HG03280 (cell line): ENCODE data around the gene CHURC1.
A peak's percentile ranks its signal among the peaks of the same experiment; 100 is the strongest.
"Not testable (repeated sequence)": the region's sequence is repeated elsewhere in the genome, so short reads cannot be mapped to it uniquely, and the experiment has no call there.

Source experiments
- ATAC-seq: cut with Tn5 transposase; IDR thresholded peaks from one replicate; pipeline ENCODE4 v1.9.1; 2021; ENCODE audit warnings: mild to moderate bottlenecking, moderate library complexity; ENCODE audit not compliant: unreplicated experiment

CHURC1 gene

DNA sequence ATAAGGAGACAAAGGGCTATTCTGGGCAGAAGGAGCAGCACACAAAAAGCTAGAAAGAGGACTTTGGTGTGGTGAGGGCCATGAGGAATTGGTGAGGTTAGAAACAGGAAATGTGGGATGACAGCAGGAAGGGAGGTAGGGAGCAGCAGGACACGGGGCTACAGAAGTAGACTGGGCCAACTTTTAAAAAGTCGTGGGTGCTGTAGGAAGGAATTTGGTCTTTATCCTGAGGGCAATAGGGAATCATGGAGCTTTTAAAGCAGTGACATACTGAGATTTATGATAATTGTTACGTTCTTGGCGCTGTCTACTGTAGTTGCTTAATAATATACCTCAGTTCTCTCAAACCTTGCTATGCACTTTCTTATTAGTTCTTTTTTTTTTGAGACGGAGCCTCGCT, 8.2 kb upstream of the CHURC1 start:
- no peak for ATAC-seq

DNA sequence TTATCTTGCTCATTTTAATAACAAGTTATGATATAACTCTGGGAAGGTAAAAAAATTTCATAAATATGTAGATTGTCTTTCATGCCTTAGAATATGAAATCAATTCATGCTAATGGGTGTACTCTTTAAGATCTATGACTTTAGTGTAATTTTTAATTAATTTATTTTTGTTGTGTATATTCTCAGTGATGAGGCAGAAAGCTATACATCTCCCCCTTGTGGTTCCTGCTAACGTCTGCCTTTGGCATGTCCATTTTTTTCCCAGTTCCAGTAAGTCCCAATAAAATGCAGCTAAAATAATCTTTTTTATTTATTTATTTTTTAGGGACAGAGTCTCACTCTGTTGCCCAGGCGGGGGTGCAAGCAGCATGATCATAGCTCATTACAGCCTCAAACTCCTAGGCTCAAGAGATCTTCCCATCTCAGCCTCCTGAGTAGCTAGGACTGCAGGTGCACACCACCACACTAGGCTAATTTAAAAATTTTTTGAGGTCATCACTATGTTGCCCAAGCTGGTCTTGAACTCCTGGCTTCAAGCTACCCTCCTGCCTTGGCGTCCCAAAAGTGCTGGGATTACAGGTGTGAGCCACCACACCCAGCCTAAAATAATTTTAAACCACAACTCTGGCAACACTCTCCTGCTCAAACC, 3.3 kb upstream of the CHURC1 start:
- ATAC-seq = no peak

DNA sequence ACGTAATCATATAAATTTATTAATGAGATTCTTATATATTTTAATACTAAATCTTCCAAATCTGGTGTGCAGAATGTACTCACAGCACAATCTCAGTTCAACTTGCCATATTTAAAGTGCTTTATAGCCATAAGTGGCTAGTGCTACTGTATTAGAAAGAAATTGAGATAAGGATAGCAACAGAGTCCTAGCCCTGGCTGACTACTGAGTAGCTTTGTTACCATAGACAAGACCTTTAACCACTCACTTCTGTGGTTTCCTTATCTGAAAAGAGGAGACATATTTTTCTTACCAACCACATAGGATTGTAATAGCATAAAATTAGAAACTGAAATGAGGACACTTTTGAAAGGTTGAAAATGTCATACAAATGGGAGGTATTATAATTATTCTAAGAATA, 2.0 kb upstream of the CHURC1 start:
- ATAC-seq = no peak

DNA sequence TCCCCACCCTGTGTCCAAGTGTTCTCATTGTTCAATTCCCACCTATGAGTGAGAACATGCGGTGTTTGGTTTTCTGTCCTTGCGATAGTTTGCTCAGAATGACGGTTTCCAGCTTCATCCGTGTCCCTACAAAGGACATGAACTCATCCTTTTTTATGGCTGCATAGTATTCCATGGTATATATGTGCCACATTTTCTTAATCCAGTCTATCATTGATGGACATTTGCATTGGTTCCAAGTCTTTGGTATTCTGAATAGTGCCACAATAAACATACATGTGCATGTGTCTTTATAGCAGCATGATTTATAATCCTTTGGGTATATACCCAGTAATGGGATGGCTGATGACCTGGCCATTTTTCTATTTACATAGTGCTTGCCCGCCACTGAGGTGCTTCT, 778 bp upstream of the CHURC1 start:
- ATAC-seq = not testable (repeated sequence)

DNA sequence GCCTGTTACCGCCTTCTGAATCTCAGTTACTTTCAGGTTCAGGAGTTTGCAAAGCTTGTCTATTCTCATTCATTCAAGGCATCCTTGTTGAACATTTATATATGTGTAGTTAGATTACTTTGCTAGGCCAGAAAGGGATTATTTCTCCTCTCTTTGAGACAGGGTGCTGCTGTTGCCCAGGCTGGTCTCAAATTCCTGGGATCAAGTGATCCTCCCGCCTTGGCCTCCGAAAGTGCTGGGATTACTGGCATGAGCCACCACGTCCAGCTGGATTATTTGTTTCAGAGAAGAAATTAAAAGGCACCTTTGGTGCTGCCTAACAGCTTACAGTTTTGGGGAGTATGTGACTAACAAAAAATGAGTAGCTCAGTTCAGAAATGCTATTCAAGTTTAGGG, 772 bp downstream of the CHURC1 start:
- no peak for ATAC-seq

DNA sequence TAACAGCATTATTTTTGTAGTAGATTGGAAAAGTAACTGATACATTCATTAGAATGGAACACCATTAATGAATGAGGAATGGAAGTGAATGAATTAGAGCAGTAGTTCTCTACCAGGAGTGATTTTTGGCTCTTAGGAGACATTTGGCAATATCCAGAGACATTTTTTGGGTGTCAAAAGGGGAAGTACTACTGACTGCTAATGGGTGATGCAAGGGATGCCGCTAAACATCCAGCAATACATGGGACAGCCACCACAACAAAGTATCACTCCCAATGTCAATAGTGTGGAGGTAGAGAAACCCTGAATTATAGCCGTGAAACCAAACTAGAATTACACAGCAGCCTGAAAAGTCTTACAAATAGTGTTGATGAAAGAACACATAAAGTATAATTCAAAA, 1.5 kb downstream of the CHURC1 start:
- no peak for ATAC-seq

DNA sequence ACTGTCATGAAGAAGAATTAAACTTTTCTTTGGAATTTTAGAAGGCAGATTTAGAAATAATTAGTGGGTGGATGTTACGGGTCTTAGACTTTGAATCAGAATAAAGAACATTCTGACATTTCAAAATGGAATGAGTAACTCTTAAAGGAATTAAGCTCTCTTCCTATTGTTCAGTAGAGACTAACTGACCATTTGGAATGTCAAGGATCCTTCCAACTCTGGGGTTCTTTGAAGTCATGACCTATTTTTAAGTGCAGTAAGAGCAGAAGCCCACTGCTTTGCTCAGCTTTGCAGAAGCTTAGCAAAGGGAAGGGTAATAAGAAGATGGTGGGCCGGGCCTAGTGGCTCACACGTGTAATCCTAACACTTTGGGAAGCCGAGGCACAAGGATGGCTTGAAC, 4.0 kb downstream of the CHURC1 start:
- no peak for ATAC-seq

DNA sequence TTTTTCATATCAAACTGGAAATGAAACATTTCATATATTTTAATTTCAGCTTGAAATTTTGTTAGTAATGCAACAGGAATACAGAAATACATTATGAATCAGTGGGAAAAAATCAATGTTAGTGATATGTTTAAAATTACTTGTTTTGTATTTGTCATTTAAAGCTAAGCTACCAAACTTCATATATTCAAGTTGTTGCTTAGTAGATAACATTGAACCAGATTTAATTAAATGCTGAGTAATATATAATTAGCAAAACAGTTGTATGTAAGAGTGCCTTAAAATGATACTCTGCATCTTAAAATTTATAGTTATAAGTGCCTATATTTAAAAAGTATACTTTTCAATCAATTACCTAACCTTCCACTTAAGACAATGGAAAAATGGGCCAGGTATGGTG, 5.0 kb downstream of the CHURC1 start:
- no peak for ATAC-seq

DNA sequence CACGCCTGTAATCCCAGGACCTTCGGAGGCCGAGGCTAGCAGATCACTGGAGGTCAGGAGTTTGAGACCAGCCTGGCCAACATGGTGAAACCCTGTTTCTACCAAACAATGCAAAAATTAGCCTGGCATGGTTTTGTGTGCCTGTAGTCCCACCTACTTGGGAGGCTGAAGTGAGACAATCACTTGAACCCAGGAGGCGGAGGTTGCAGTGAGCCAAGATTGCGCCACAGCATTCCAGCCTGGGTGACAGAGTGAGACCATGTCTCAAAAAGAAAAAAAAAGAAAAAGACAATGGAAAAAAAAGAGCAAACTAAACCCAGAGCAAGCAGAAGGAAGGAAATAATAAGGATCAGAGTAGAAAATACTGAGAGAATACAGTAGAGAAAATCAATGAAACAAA, 5.4 kb downstream of the CHURC1 start:
- ATAC-seq = no peak

DNA sequence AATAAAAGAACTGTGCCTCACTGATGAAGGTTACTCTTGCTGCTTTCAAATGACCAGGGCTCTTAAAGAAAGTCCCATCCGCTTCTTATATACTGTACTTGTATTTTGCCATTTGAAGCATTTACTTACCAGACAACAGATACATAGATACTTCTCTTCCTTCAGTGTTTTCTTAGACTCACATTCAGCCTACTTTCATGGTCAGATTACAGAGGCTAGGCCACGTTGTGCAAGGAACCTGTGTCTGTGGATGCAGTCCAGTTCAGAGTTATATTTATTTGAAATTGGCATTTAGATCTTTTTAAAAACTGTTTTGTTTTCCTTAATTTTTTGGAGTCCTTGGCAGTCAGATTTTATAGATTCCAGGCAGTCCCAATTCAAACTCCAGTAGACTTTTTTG, 6.2 kb downstream of the CHURC1 start:
- no peak for ATAC-seq

DNA sequence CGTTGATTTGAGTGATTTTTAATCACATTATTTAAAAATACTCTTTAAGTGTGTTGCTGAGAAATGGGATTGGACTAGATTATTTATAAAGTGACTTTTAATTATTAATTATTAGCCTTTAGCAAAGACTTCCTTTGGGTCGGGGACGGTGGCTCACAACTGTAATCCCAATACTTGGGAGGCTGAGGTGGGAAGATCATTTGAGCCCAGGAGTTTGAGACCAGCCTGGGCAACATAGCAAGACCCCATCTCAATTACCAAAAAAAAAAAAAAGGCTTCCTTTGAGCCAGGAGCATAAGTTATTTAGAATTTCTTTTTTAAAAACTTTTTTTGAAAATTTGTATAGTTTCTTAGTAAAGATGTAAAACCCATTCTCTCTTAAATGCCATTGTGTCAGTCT, 8.8 kb downstream of the CHURC1 start:
- ATAC-seq = no peak

DNA sequence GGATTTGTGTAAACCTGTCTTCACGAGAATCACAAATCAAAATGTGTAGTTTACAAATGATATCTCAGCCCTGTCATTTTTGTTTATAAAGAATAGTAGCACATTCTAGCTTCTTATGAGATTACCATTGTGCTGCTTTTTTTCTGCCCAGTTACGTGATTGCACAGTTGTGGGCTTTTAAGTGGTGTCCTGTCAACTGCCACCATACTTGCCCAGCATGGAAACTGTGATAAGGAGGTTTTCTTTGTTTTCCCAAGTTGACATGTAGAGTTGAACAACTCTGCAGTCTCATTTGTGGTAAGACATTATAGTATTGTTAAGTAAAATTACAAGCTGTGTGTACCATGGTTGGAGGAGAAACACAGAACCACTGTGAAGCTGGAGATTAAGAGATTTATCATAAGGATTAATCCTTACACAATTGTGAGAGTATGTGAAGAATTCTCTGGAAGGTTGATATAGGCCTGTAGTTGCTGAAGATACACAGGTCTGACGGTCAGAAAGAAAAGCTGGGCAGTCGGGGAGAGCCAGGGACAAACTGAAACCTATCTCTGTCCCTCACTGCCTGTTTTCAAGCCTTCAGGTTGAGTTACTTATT, 12.2 kb downstream of the CHURC1 start:
- no peak for ATAC-seq

DNA sequence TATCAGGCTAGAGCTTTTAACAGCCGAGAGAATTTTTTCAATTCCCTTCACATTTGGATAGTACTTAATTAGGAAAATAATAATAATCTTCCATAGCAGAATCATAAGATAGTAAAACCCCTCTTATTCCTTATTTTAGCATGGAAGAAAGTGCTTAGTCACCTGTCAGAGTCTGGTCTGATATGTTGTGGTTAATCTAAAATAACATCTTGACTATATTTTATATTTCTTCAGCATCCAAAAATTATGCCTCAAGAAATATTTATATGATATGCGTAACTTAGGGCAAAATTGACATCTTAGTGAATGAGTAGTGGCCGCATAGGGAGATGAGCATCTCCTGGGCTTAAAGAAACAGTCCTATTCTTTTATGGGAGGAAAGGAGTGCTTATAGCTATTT, 12.8 kb downstream of the CHURC1 start:
- ATAC-seq = no peak

DNA sequence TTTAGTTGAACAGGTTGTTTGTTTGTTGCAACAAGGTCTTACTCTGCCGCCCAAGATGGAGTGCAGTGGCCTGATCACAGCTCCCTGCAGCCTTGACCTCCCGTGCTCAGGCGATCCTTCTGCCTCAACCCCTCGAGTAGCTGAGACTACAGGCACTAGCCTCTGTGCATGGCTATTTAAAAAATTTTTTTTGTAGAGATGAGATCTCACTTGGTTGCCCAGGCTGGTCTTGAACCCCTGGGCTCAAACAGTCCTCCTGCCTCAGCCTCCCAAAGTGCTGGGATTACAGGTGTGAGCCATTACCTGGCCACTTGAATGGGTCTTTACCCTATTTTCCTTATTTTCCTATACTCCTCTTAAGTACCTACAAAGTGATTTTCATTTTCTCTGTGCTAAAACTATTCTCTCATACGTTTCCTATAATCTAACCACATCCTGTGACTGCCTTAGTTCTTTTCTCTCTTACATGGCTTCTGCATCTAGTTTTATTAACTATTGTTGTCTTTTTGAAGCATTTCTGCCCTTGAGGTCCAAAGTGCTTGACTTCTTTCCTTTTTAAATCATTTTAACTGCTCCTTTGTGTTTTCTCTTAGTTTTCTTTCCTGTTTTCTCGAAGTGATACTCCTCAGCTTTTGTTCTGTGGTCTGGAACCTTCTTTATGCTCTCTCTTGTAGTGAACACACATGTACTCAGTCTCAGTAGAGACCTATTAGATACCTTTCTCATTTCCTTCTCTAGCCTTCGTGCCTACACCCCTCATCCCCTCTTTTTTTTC, 14.2 kb downstream of the CHURC1 start:
- ATAC-seq = peak; percentile 68

DNA sequence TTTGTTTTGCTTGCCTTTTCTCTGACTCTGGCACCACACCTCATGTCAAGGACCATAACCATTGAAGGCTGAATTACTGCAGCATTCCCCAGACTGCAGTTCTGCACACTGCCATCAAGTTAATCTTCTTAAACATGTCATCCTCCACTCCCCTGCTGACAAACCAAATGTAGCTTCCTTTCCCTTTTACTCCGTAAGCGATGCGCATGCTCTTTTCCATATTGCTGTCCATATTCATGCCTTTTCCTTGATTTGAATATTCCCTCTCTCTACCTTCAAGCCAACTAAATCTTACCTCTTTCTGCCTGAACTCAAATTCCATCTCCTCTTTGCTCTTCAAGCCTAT, 14.7 kb downstream of the CHURC1 start:
- ATAC-seq = no peak

DNA sequence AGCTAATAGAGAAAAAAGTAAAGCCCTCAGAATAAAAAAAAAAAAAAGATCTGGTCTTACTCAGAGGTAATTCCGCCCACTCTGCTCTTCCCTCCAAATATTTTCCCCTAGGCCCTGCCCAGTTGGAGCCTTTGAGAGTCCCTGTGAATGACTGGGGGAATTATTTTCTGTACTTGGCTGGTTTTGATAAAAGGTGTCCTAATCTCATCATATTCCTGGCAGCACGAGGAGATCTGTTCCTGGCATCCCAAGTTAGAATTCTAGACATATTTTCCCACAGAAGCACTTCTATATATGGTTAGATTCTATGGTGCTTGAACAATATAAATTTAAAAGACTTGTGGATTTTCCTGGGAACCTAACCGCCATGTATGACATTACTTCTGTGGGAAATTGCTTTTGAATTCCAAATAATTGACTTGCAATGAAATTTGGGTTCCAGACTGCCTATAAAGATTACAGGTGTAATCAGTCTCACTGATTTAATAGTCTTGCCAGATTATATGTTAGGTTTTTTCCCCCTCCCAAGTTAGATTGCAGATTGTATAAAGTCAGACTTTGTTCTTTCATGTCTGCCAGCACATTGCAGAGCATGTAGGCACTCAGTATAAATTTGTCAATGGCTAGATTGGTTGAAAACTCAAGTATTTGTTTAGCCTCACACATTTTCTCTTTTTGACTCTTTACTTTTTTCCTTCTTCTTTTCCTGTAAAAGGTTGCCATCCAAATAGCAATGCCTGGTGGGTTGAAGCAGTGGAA, 16.0 kb downstream of the CHURC1 start:
- ATAC-seq = no peak

DNA sequence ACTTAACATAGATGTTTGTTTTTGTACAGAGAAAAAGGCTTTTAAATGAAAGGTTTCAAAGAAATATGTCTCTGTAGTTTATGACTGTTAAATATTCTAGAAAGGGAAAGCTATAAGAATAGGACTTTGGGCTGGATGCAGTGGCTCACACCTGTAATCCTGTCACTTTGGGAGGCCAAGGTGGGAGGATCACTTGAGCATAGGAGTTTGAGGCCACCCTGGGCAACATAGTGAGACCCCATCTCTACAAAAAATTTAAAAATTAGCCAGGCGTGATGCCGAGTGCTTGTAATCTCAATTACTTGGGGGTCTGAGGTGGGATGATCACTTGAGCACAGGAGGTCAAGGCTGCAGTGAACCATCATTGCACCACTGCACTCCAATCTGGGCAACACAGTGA, 16.9 kb downstream of the CHURC1 start:
- no peak for ATAC-seq

DNA sequence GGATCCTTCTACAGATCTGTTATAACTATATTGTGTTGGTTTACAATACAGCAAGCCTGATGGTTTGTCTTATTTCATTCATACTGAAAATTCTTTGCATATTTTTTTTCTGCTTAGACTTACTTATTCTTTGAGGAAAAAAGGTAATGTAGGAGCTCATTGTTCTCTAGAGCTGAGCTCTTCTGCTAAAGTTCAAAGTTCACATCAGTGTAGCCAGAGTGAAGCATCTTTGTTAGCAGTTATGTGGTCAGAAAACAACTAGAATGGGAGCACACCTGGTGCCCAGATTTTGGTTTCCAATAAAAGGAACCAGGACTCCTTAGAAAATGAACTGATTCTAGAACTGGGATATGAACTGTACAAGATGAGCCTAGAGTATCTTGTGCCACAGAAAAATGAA, 18.0 kb downstream of the CHURC1 start:
- no peak for ATAC-seq

DNA sequence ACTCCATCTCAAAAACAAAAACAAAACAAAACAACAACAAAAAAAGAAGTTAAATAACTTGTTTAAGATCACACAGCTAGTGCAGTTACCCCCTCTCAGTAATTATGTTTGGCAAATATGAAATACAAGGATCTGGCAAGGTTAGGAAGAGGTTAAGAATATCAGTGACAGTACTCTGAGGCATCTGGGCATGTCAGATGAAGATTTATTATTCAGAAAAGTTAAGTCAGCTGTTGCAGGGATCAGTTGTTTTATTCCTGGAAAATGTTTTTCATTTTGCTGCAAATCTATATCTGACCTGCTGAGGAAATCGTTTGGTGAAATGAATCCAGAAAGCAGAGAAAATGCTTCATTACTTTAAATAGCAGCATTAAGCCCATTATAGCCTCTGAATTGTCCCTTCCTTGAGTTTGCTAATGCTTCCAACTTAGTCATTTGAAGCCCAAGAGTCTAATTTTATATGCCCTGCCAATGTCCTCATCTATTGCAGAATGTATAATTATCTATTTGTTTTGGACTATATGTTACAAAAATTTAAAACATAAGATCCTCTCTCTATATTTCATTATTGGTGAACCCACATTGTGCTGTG, 20.2 kb downstream of the CHURC1 start:
- no peak for ATAC-seq

DNA sequence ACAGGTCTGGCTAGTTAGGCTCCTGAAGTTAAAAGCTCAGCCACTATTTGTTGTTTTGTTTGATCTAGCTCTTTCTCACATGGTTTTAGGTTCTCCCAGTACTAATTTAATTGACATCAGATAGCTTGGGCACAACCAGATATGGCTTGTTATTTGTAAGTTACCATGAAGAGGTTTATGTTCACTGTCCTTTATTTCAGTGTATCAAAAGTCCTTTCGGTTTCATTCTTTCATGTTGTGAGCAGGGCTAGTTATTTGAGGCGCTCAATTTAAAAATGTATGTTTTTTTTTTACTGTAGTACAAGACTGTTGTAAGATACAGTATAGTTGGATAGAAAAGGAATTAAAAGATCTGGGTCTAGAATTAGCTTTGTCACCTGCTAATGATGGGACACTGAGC, 21.3 kb downstream of the CHURC1 start:
- ATAC-seq = no peak

DNA sequence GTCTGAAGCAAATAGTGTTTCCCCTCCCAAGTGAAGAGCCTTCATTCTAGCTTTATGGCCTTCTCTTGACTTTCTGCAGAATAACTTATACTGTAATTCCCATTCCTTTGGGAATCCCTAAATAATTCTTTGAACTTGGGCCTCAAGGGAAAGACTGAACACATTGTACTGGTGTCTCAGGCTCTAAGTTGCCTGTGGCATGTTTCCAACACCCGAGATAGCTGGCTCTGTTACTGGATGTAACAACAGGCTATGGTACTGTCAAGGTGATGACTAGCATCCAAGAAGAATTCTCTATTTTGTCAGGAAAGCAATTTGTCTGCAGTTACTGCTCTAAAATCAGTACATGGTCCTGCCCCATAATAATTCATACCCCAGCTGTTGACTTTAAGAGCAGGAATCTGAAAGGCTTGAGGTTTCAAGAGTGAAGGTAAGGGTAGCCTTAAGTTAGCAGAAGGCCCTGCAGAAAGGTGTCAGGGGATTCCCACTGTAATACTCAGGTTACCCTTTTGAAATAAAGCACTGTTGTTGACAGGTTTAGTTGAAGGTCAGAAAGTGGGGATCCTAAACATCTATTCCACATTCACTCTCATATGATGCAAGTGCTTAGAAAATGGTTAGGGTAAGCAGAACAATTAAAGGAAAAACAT, 23.0 kb downstream of the CHURC1 start:
- no peak for ATAC-seq
